Measurements from ENCODE around the gene HRH3. TPM values are rescaled to one million over a fixed set of nuclear protein-coding genes. Genes with fewer than 3 reads are reported as not detected.

HRH3 gene
- total RNA-seq, 1 experiment from 2014 or later = not detected

DNA sequence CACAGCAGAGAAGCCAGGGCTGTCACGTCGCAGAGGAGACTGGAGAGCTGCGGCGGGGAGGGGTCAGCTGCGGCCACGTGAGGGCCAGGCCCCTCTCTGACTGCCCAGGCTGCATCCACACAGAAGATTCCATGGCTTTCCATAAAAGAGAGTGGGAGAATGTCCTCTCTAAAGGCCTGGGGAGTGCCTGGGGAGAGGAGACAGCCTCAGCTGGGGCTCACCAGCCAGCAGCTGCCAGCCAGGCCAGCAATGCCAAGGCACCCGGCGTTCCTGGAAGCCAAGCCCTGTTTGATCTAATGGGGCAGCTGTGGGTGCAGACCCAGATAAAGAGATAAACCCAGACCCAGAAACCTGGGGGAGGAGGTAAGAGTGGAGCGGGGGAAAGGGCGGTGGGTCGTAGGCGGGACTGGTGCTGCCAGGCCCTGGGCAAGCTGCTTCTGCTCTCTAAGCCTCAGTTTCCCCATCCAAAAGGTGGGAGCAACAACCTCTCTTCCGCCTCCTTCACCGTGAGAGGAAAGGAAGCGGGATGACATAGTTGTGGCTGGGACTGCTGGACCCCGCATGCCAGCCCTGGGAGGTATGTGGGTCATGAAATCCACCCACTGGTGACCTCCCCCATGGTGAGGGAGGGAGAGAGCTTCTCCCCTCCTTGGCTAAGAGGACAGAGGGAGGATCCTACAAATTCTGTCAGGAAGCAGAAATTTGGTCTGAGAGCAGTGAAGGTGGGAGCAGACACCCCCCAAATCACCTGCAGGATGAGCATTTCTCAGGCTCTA is 15.1 kb upstream of the HRH3 start:
- no TSS peak for BruUV-seq (replicated peaks)
- intact Hi-C loops (cut with micrococcal nuclease; ENCODE audit: unreplicated experiment) = no loop called here
- no peak for DNase-seq
- Histone ChIP-seq H3K27me3 (ENCODE audit: insufficient read depth, low read depth) (no peaks in the 10 kb centered on the region), H3K27ac (no peak overlapping the region), H3F3A (ENCODE audit: insufficient read depth, low read depth) (peaks cover 8% of the 10 kb centered on the region), H3K4me1 (replicated peaks; ENCODE audit: insufficient read depth) (peaks cover 38% of the 10 kb centered on the region), H4K20me1 (ENCODE audit: insufficient read depth) (peaks cover 13% of the 10 kb centered on the region), H3K36me3 (ENCODE audit: low read depth) (no peaks in the 10 kb centered on the region; the same call in 1 of the 2 replicates), H3K79me2 (ENCODE audit: low read depth) (peaks cover 15% of the 10 kb centered on the region), H3K4me3 (no peak overlapping the region), H3K9me3 (ENCODE audit: insufficient read depth, low read depth) (no peaks in the 10 kb centered on the region), H3K4me2 (no peak overlapping the region), H2AFZ (no peak overlapping the region), H3K9me2 (ENCODE audit: insufficient read depth) (no peaks in the 10 kb centered on the region)
- ChIA-PET CTCF (interaction anchor here (0.6 kb wide), 1 partner anchor 82 kb away, joined by 4 read pairs; no protein-coding TSS in a partner anchor), POLR2A (ENCODE audit: unreplicated experiment) (no interaction called here)
- TF ChIP-seq EZH2 (IDR thresholded peaks at IDR 0.05; ENCODE audit: low read depth) (no peak), CTCF (conservative IDR thresholded peaks at IDR 0.05) (no peak)

DNA sequence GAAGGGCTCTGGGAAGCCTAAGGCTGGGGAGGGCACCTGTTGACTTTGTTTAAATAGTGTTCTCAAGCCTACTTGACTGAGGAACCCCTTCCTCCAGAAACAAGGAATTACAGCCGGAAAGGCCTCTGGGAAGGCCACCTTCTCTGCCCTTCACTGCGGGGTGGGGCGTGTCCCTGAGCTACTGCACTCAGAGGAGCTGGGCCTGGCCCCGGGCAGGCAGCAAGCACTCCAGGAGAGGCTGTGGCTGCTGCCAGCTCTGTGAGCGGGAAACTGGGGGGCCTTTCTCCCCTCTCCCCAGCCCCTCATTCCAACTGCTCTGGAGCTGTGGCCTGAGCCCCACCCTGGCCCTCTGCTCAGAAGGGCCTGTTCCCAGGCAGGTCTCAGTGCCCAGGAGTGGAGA is 14.3 kb upstream of the HRH3 start:
- POLR2A ChIA-PET (ENCODE audit: unreplicated experiment) = no interaction called here
- CTCF ChIA-PET = interaction anchor here (0.5 to 0.6 kb wide), 2 partner anchors 82 to 129 kb away, joined by 3 to 4 read pairs; no protein-coding TSS in a partner anchor
- no peak for TF ChIP-seq EZH2 (IDR thresholded peaks at IDR 0.05; ENCODE audit: low read depth)
- TF ChIP-seq CTCF (conservative IDR thresholded peaks at IDR 0.05) = no peak
- H3K9me2 ChIP-seq (ENCODE audit: insufficient read depth) = no peaks in the 10 kb centered on the region
- no peak overlapping the region for H3K27ac ChIP-seq
- BruUV-seq (replicated peaks) = no TSS peak
- no peak overlapping the region for H3K4me2 ChIP-seq
- peaks cover 13% of the 10 kb centered on the region for H3F3A ChIP-seq (ENCODE audit: insufficient read depth, low read depth)
- H3K27me3 ChIP-seq (ENCODE audit: insufficient read depth, low read depth) = no peaks in the 10 kb centered on the region
- H3K4me1 ChIP-seq (replicated peaks; ENCODE audit: insufficient read depth) = peaks cover 29% of the 10 kb centered on the region
- no peaks in the 10 kb centered on the region for H3K36me3 ChIP-seq (ENCODE audit: low read depth)
- H3K4me3 ChIP-seq = no peak overlapping the region
- H2AFZ ChIP-seq = no peak overlapping the region
- H3K79me2 ChIP-seq (ENCODE audit: low read depth) = peaks cover 7% of the 10 kb centered on the region
- no peaks in the 10 kb centered on the region for H3K9me3 ChIP-seq (ENCODE audit: insufficient read depth, low read depth)
- intact Hi-C loops (cut with micrococcal nuclease; ENCODE audit: unreplicated experiment) = no loop called here
- H4K20me1 ChIP-seq (ENCODE audit: insufficient read depth) = peaks cover 4% of the 10 kb centered on the region; the same call in 1 of the 2 replicates
- DNase-seq = no peak

DNA sequence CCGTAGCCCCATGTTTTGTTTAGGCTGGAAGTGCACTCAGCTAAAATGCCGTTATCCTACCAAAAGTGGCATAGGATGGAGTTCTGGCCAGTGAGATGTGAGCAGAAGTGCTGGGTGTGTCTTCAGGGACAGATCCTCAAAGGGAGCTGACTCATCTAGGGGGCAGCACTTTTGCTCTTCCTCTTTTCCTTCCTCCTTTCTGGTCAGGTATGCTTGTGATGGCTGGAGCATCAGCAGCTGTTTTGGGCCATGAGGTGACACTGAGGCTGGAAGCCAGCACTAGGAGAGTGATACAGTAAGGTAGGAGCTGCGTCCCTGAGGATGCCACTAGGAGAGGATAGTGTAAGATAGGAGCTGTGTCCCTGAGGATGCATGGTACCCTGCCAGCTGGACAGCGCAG is 13.6 kb upstream of the HRH3 start:
- no peak overlapping the region for H2AFZ ChIP-seq
- ChIA-PET POLR2A (ENCODE audit: unreplicated experiment) (no interaction called here), CTCF (no interaction called here)
- no peaks in the 10 kb centered on the region for H4K20me1 ChIP-seq (ENCODE audit: insufficient read depth)
- H3K36me3 ChIP-seq (ENCODE audit: low read depth) = no peaks in the 10 kb centered on the region
- H3K27ac ChIP-seq = no peak overlapping the region
- H3K79me2 ChIP-seq (ENCODE audit: low read depth) = peaks cover under 1% of the 10 kb centered on the region
- DNase-seq = no peak
- no peak overlapping the region for H3K4me2 ChIP-seq
- no peaks in the 10 kb centered on the region for H3K27me3 ChIP-seq (ENCODE audit: insufficient read depth, low read depth)
- peaks cover 19% of the 10 kb centered on the region for H3F3A ChIP-seq (ENCODE audit: insufficient read depth, low read depth)
- intact Hi-C loops (cut with micrococcal nuclease; ENCODE audit: unreplicated experiment) = no loop called here
- TF ChIP-seq EZH2 (IDR thresholded peaks at IDR 0.05; ENCODE audit: low read depth) = no peak
- TF ChIP-seq CTCF (conservative IDR thresholded peaks at IDR 0.05) = no peak
- no peak overlapping the region for H3K4me3 ChIP-seq
- H3K4me1 ChIP-seq (replicated peaks; ENCODE audit: insufficient read depth) = peaks cover 29% of the 10 kb centered on the region
- no TSS peak for BruUV-seq (replicated peaks)
- H3K9me2 ChIP-seq (ENCODE audit: insufficient read depth) = no peaks in the 10 kb centered on the region
- H3K9me3 ChIP-seq (ENCODE audit: insufficient read depth, low read depth) = no peaks in the 10 kb centered on the region
